ENCODE data around the gene MORC3. TPM values are rescaled to one million over a fixed set of nuclear protein-coding genes. Genes with fewer than 3 reads are reported as not detected.

Gene MORC3
- polyA plus RNA-seq, 1 donor (not counting 4 experiments of a cell fraction or from before 2014, with no cell fraction given), result 38.1 TPM

DNA sequence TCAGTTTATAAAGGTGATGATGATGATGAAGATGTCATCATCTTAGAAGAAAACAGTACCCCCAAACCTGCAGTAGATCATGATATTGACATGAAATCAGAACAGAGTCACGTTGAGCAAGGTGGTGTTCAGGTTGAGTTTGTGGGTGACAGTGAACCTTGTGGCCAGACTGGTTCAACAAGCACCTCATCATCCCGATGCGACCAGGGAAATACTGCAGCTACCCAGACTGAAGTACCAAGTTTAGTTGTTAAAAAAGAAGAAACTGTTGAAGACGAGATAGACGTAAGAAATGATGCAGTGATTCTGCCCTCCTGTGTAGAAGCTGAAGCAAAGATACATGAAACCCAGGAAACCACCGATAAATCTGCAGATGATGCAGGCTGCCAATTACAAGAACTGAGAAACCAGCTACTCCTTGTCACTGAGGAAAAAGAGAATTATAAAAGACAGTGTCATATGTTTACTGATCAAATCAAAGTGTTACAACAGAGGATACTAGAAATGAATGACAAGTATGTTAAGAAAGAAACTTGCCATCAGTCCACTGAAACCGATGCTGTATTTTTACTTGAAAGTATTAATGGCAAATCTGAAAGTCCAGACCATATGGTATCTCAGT lies 49.2 kb downstream of the MORC3 start:
- Histone ChIP-seq H3K36me3 (ENCODE audit: control insufficient read depth in 2 of 2, extremely low read depth in 1 of 2, insufficient read depth in 2 of 2, low read length in 2 of 2) (peaks cover 33 to 36% of the 10 kb centered on the region in 2 experiments), H3K9me3 (ENCODE audit: control insufficient read depth, low read depth, low read length) (no peaks in the 10 kb centered on the region), H3K27ac (ENCODE audit: control insufficient read depth, insufficient read depth, low read length) (no peak overlapping the region), H3K9me1 (ENCODE audit: control insufficient read depth, extremely low read depth, insufficient read depth, low read length) (no peaks in the 10 kb centered on the region), H3K4me1 (ENCODE audit: control insufficient read depth, extremely low read depth, insufficient read depth, low read length) (no peaks in the 10 kb centered on the region), H3K4me2 (ENCODE audit: control insufficient read depth, extremely low read depth, insufficient read depth, low read depth, low read length) (no peak overlapping the region), H3K79me2 (ENCODE audit: control insufficient read depth, insufficient read depth, low read length) (peaks cover 3% of the 10 kb centered on the region), H3K9ac (ENCODE audit: control insufficient read depth, extremely low read depth, insufficient read depth, low read length) (no peak overlapping the region), H4K20me1 (ENCODE audit: control insufficient read depth, extremely low read depth, insufficient read depth, low read length) (no peaks in the 10 kb centered on the region), H3K4me3 (ENCODE audit: control insufficient read depth in 2 of 3, extremely low read depth in 1 of 3, insufficient read depth in 2 of 3, low read depth in 1 of 3, low read length in 3 of 3) (no peak overlapping the region), H3K27me3 (ENCODE audit: control insufficient read depth, extremely low read depth, insufficient read depth, low read length) (no peaks in the 10 kb centered on the region), H2AFZ (ENCODE audit: control insufficient read depth, low read length) (no peak overlapping the region)
- TF ChIP-seq EZH2 (IDR thresholded peaks at IDR 0.05; ENCODE audit: low read length), result no peak
- TF ChIP-seq, protein P1, sequence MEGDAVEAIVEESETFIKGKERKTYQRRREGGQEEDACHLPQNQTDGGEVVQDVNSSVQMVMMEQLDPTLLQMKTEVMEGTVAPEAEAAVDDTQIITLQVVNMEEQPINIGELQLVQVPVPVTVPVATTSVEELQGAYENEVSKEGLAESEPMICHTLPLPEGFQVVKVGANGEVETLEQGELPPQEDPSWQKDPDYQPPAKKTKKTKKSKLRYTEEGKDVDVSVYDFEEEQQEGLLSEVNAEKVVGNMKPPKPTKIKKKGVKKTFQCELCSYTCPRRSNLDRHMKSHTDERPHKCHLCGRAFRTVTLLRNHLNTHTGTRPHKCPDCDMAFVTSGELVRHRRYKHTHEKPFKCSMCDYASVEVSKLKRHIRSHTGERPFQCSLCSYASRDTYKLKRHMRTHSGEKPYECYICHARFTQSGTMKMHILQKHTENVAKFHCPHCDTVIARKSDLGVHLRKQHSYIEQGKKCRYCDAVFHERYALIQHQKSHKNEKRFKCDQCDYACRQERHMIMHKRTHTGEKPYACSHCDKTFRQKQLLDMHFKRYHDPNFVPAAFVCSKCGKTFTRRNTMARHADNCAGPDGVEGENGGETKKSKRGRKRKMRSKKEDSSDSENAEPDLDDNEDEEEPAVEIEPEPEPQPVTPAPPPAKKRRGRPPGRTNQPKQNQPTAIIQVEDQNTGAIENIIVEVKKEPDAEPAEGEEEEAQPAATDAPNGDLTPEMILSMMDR (optimal IDR thresholded peaks at IDR 0.05 in 1 of 3, IDR thresholded peaks at IDR 0.05 in 1 of 3, conservative IDR thresholded peaks at IDR 0.05 in 1 of 3; ENCODE audit: extremely low read depth in 1 of 3, insufficient read depth in 2 of 3, low read length in 3 of 3), result no peak
- FAIRE-seq (no peak), DNase-seq (ENCODE audit: low read depth, low spot score) (no peak)
- dilution Hi-C loops (cut with MboI; ENCODE audit: extremely low pct_ligation_motif_present, low sequenced_read_pairs), result loop anchor here (10.0 kb wide), 1 partner anchor 174 kb away; no protein-coding TSS in a partner anchor

DNA sequence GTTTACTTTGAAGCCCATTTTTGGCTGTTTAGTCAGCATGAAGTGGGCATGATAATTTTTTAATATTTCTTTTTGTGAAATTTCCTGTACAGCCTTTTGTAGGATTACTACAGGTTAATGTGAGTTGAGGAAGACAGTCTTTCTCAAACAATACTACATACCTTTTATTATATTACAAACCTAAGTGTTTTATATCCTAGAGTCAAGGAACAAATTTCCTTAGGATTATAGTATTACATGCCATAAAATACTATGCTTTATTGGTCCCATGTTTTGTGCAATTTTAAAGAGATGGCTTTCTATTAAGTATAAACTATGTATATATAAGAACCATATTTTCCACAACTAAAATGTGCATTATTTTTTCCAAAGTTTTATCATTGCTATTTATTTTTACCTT lies 56.0 kb downstream of the MORC3 start:
- dilution Hi-C loops (cut with MboI; ENCODE audit: extremely low pct_ligation_motif_present, low sequenced_read_pairs), result no loop called here
- H3K36me3 ChIP-seq (ENCODE audit: control insufficient read depth in 2 of 2, extremely low read depth in 1 of 2, insufficient read depth in 2 of 2, low read length in 2 of 2), result peaks cover 22 to 28% of the 10 kb centered on the region in 2 experiments

More for the DNA sequence above, 56.0 kb downstream of the MORC3 start:
- H4K20me1 ChIP-seq (ENCODE audit: control insufficient read depth, extremely low read depth, insufficient read depth, low read length), result no peaks in the 10 kb centered on the region
- peaks cover 3% of the 10 kb centered on the region for H3K79me2 ChIP-seq (ENCODE audit: control insufficient read depth, insufficient read depth, low read length)
- no peaks in the 10 kb centered on the region for H3K27me3 ChIP-seq (ENCODE audit: control insufficient read depth, extremely low read depth, insufficient read depth, low read length)
- no peaks in the 10 kb centered on the region for H3K9me1 ChIP-seq (ENCODE audit: control insufficient read depth, extremely low read depth, insufficient read depth, low read length)
- TF ChIP-seq EZH2 (IDR thresholded peaks at IDR 0.05; ENCODE audit: low read length), result no peak
- TF ChIP-seq, protein P1 (optimal IDR thresholded peaks at IDR 0.05 in 1 of 3, IDR thresholded peaks at IDR 0.05 in 1 of 3, conservative IDR thresholded peaks at IDR 0.05 in 1 of 3; ENCODE audit: extremely low read depth in 1 of 3, insufficient read depth in 2 of 3, low read length in 3 of 3), result no peak
- no peak overlapping the region for H3K9ac ChIP-seq (ENCODE audit: control insufficient read depth, extremely low read depth, insufficient read depth, low read length)
- H3K4me1 ChIP-seq (ENCODE audit: control insufficient read depth, extremely low read depth, insufficient read depth, low read length), result no peaks in the 10 kb centered on the region
- no peaks in the 10 kb centered on the region for H3K9me3 ChIP-seq (ENCODE audit: control insufficient read depth, low read depth, low read length)
- H3K4me2 ChIP-seq (ENCODE audit: control insufficient read depth, extremely low read depth, insufficient read depth, low read depth, low read length), result no peak overlapping the region
- no peak overlapping the region for H3K27ac ChIP-seq (ENCODE audit: control insufficient read depth, insufficient read depth, low read length)
- no peak overlapping the region for H3K4me3 ChIP-seq (ENCODE audit: control insufficient read depth in 2 of 3, extremely low read depth in 1 of 3, insufficient read depth in 2 of 3, low read depth in 1 of 3, low read length in 3 of 3)
- FAIRE-seq (no peak), DNase-seq (ENCODE audit: low read depth, low spot score) (no peak)
- no peak overlapping the region for H2AFZ ChIP-seq (ENCODE audit: control insufficient read depth, low read length)

Measured in keratinocyte (primary cell).